OCI-LY7 (cell line): ENCODE data around the gene WDR74.

Source experiments
- EZH2phosphoT487 ChIP-seq: fragments of 200-600 bp; sonication (generic); IDR thresholded peaks from 2 replicates; pipeline ENCODE4 v1.6.1; 2018; ENCODE audit warnings: low read depth, borderline replicate concordance, mild to moderate bottlenecking, mixed run types, antibody characterized with exemption, low read length, moderate library complexity, mixed read lengths
- TF ChIP-seq, protein P1 (sequence below): fragments of 200-600 bp; sonication (generic); conservative IDR thresholded peaks from 2 replicates; pipeline ENCODE4 v1.5.1; 2014; ENCODE audit warnings: mild to moderate bottlenecking, antibody characterized with exemption, low read length, moderate library complexity, mixed read lengths

DNA sequence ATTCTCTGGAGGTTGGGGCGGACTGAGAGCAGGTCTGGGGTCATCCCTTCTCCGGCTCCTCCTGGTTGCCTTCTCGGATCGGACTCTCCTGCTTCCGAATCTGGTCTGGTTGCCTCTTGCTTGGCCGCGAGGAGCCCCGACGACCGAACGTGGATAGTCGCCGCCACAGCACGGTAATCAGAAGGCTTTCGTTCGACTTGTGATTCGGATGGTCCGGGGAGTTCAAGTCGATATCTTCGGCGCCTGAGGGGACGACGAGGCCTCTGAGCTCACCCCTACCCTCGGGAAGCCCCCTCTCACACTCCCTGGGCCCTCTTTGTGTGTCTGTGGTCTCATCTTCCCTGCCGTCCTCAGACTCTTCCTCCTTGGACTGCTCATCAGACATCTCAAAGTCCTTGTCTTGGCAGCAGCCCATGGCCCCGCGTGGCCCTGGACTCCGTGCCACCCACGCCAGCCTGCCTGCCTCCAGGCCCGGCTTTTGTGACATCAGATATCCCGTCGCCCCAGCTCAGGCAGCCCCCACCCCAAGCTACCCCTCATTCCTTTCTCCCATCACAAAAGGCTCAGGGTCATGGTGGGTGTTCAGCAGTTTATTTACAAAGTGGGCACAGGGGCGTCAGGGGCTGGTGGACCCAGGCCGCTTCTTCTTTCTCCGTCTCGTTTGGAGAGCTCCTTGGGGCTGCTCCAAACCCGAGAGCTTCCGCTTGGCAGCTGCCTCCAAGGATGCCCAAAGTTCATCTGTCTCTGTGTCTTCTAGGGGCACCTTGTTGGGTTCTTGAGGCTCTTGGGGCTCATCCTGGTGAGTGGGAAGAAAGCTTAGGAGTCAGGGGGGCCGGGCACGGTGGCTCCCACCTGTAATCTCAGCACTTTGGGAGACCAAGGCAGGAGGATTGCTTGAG is 6.8 kb downstream of the WDR74 start, which contains the start of gene TEX54:
- TF ChIP-seq, protein P1, sequence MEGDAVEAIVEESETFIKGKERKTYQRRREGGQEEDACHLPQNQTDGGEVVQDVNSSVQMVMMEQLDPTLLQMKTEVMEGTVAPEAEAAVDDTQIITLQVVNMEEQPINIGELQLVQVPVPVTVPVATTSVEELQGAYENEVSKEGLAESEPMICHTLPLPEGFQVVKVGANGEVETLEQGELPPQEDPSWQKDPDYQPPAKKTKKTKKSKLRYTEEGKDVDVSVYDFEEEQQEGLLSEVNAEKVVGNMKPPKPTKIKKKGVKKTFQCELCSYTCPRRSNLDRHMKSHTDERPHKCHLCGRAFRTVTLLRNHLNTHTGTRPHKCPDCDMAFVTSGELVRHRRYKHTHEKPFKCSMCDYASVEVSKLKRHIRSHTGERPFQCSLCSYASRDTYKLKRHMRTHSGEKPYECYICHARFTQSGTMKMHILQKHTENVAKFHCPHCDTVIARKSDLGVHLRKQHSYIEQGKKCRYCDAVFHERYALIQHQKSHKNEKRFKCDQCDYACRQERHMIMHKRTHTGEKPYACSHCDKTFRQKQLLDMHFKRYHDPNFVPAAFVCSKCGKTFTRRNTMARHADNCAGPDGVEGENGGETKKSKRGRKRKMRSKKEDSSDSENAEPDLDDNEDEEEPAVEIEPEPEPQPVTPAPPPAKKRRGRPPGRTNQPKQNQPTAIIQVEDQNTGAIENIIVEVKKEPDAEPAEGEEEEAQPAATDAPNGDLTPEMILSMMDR, result no peak
- TF ChIP-seq EZH2phosphoT487, result no peak
